GM12873 (cell line): ENCODE measurements around the gene TUBB2A.

Experiments used
- CTCF ChIP-seq: IDR thresholded peaks from 2 replicates; pipeline ENCODE4 v1.5.1; 2012; ENCODE audit warnings: low read depth, mild to moderate bottlenecking, moderate library complexity, low read length, control low read depth; ENCODE audit not compliant: insufficient read depth; ENCODE audit errors: missing control alignments

TUBB2A gene

GRCh38 chr6:3199382-3199781 lies 42.0 kb upstream of the TUBB2A start:
- no peak for TF ChIP-seq CTCF

GRCh38 chr6:3196770-3197169 lies 39.4 kb upstream of the TUBB2A start:
- TF ChIP-seq CTCF = no peak

- no peak for TF ChIP-seq CTCF
These were observed 38.6 kb upstream of the TUBB2A start for GRCh38 chr6:3195695-3196497.

- TF ChIP-seq CTCF = no peak
These were observed 38.0 kb upstream of the TUBB2A start for GRCh38 chr6:3195420-3195694.

- no peak for TF ChIP-seq CTCF
These were observed 37.4 kb upstream of the TUBB2A start for GRCh38 chr6:3194535-3195419.

- no peak for TF ChIP-seq CTCF
These were observed 35.9 kb upstream of the TUBB2A start for GRCh38 chr6:3193102-3193849.

GRCh38 chr6:3190779-3191178 lies 33.4 kb upstream of the TUBB2A start:
- no peak for TF ChIP-seq CTCF
